B cell (primary cell): Measurements from ENCODE around the gene RTN4. TPM values are rescaled to one million over a fixed set of nuclear protein-coding genes. Genes with fewer than 3 reads are reported as not detected.

Experiments used
- ATAC-seq: fragments of 200-7000 bp; cut with Tn5 transposase; one replicate; pipeline ENCODE4 v1.10.0; 2021; ENCODE audit warnings: low read depth, mild to moderate bottlenecking, moderate number of reproducible peaks, moderate library complexity
- CTCF ChIA-PET: fragments of 350-600 bp; sonication (Branson Sonifier 250); formaldehyde crosslinking; loops from one replicate; lab custom pipeline; 2021; ENCODE audit warnings: antibody characterized with exemption, inconsistent platforms; lab: Charles Lee
- POLR2A ChIA-PET: fragments of 350-600 bp; sonication (Branson Sonifier 250); formaldehyde crosslinking; loops from one replicate; lab custom pipeline; 2021; ENCODE audit warnings: antibody characterized with exemption; lab: Charles Lee
- DNase-seq: peaks from one replicate; pipeline ENCODE4 v3.0.0; 2013
- H2AFZ ChIP-seq: 2 replicates; pipeline ENCODE4 v1.6.1; 2012; ENCODE audit warnings: mild to moderate bottlenecking, low read depth, low read length; ENCODE audit not compliant: insufficient read depth, poor library complexity, severe bottlenecking
- H3K27ac ChIP-seq, 2 donors: 1 replicate in 1 of 2; 2 replicates in 1 of 2; pipeline ENCODE4 v1.5.1; 2012 to 2013; ENCODE audit warnings: low read length in 2 of 2, mild to moderate bottlenecking in 2 of 2, moderate library complexity in 1 of 2
- H3K27me3 ChIP-seq, 4 experiments: fragments of 200-600 bp in 1 of 4; sonication (generic) in 1 of 4; replicated peaks in 1 of 4; 1 replicate in 2 of 4; 2 replicates in 2 of 4; pipeline versions ENCODE4 v1.6.1 to v1.7.0; 2013 to 2016; ENCODE audit warnings: low read length in 3 of 4, mild to moderate bottlenecking in 2 of 4, mixed read lengths in 1 of 4, moderate library complexity in 1 of 4; ENCODE audit not compliant: insufficient read depth in 4 of 4, control insufficient read depth in 3 of 4; ENCODE audit errors: control extremely low read depth in 1 of 4
- H3K36me3 ChIP-seq, 2 experiments: replicated peaks in 1 of 2; 1 replicate in 1 of 2; 2 replicates in 1 of 2; pipeline versions ENCODE4 v1.6.1 to v1.7.1; 2013; ENCODE audit warnings: low read length in 1 of 2; ENCODE audit not compliant: insufficient read depth in 2 of 2, control insufficient read depth in 1 of 2; ENCODE audit errors: control extremely low read depth in 1 of 2, extremely low read depth in 1 of 2
- H3K4me1 ChIP-seq, 2 donors: fragments of 200-600 bp in 1 of 2; sonication (generic) in 1 of 2; 1 replicate in 1 of 2; 2 replicates in 1 of 2; pipeline versions ENCODE4 v1.5.1 to v1.6.1; 2013 to 2017; ENCODE audit warnings: low read length in 2 of 2; ENCODE audit not compliant: control insufficient read depth in 2 of 2, insufficient read depth in 2 of 2
- H3K4me2 ChIP-seq: replicated peaks from 2 replicates; pipeline ENCODE3; 2012; ENCODE audit warnings: mild to moderate bottlenecking, low read depth, low read length; ENCODE audit not compliant: poor library complexity, severe bottlenecking
- H3K4me3 ChIP-seq, 5 experiments: fragments of 200-600 bp in 1 of 5; sonication (generic) in 1 of 5; 1 replicate in 3 of 5; 2 replicates in 2 of 5; pipeline versions ENCODE4 v1.5.1 to v1.7.0; 2011 to 2016; ENCODE audit warnings: low read length in 4 of 5, mild to moderate bottlenecking in 4 of 5, low read depth in 2 of 5, control low read depth in 1 of 5, moderate library complexity in 1 of 5; ENCODE audit not compliant: insufficient read depth in 1 of 5; ENCODE audit errors: control extremely low read depth in 1 of 5, extremely low read depth in 1 of 5
- H3K79me2 ChIP-seq: fragments of 200-600 bp; sonication (generic); one replicate; pipeline ENCODE4 v1.6.0; 2016; ENCODE audit warnings: low read length; ENCODE audit not compliant: control insufficient read depth, insufficient read depth
- H3K9ac ChIP-seq: fragments of 200-600 bp; sonication (generic); 2 replicates; pipeline ENCODE4 v1.6.1; 2017; ENCODE audit warnings: mild to moderate bottlenecking, low read length, moderate library complexity
- H3K9me3 ChIP-seq, 3 donors: one replicate each; pipeline versions ENCODE4 v1.6.1 to v1.7.1; 2013; ENCODE audit warnings: low read length in 2 of 3; ENCODE audit not compliant: control insufficient read depth in 2 of 3, insufficient read depth in 1 of 3; ENCODE audit errors: control extremely low read depth in 1 of 3
- H4K20me1 ChIP-seq: 2 replicates; pipeline ENCODE4 v1.6.0; 2012; ENCODE audit warnings: mild to moderate bottlenecking, low read length; ENCODE audit not compliant: insufficient read depth, control insufficient read depth, poor library complexity, severe bottlenecking
- H3K27ac Mint-ChIP-seq: one replicate; pipeline ENCODE4 v1.8.0; 2021; ENCODE audit warnings: mixed read lengths
- H3K27me3 Mint-ChIP-seq: one replicate; pipeline ENCODE4 v1.8.0; 2021; ENCODE audit warnings: mixed read lengths
- H3K4me1 Mint-ChIP-seq: one replicate; pipeline ENCODE4 v1.8.0; 2021; ENCODE audit warnings: mixed read lengths
- H3K4me3 Mint-ChIP-seq: one replicate; pipeline ENCODE4 v1.8.0; 2021; ENCODE audit warnings: mixed read lengths
- H3K9me3 Mint-ChIP-seq: one replicate; pipeline ENCODE4 v1.8.0; 2022; ENCODE audit warnings: mixed read lengths; ENCODE audit not compliant: insufficient read depth
- CTCF ChIP-seq: fragments of 200-600 bp; IDR thresholded peaks from one replicate; pipeline ENCODE4 v1.8.0; 2022; ENCODE audit warnings: antibody characterized with exemption, mild to moderate bottlenecking
- EZH2 ChIP-seq: IDR thresholded peaks from 2 replicates; pipeline ENCODE4 v1.6.1; 2012; ENCODE audit warnings: borderline replicate concordance, low read depth, mild to moderate bottlenecking, moderate library complexity, low read length; ENCODE audit not compliant: insufficient read depth, poor library complexity, severe bottlenecking
- WGBS: methylation state at CpG from one replicate; pipeline ENCODE4 v1.1.5; 2013; ENCODE audit warnings: missing lambda C conversion rate; ENCODE audit not compliant: insufficient coverage; 5-methylcytosine and 5-hydroxymethylcytosine counted together
- intact Hi-C: fragments of 100-400 bp; cut with micrococcal nuclease; formaldehyde crosslinking; loops from one replicate; pipeline ENCODE4 v1.10.0; 2022
- polyA plus RNA-seq: library from polyadenylated mRNA; depleted of rRNA; stranded (reverse); fragments of >200 nt; gene quantifications from 2 replicates; pipeline ENCODE4 v1.2.3, GENCODE V29; 2012
- total RNA-seq, 2 donors: library from RNA; stranded (reverse); fragments of 120-200 nt in 1 of 2; gene quantifications; 1 replicate in 1 of 2; 2 replicates in 1 of 2; pipeline versions ENCODE4 v1.2.3 to v1.2.4, GENCODE V29; 2013 to 2022

The RTN4 gene
- total and polyA plus RNA-seq, 2 donors (not counting 1 experiment from before 2014, with no cell fraction given), result 30.8 to 65.9 TPM

- Histone ChIP-seq H3K27me3 (no peaks in the 10 kb centered on the region), H4K20me1 (no peaks in the 10 kb centered on the region), H3K27ac (no peak overlapping the region), H3K4me1 (no peaks in the 10 kb centered on the region), H2AFZ (no peak overlapping the region), H3K9ac (no peak overlapping the region), H3K79me2 (no peaks in the 10 kb centered on the region), H3K4me3 (no peak overlapping the region), H3K36me3 (no peaks in the 10 kb centered on the region), H3K4me2 (no peak overlapping the region), H3K9me3 (no peaks in the 10 kb centered on the region)
- ChIA-PET POLR2A (interaction anchor here (0.7 kb wide), 1 partner anchor 43 kb away, joined by 3 read pairs; no protein-coding TSS in a partner anchor), CTCF (interaction anchor here (0.7 kb wide), 1 partner anchor 79 kb away, joined by 3 read pairs; no protein-coding TSS in a partner anchor)
- DNase-seq (no peak), ATAC-seq (no peak)
- WGBS, result 100% methylated on average over 1 of the region's 1 CpG
- H3K27me3 Mint-ChIP-seq, result no peaks in the 10 kb centered on the region
- H3K4me1 Mint-ChIP-seq, result no peaks in the 10 kb centered on the region
- no peaks in the 10 kb centered on the region for H3K9me3 Mint-ChIP-seq
- H3K27ac Mint-ChIP-seq, result no peak overlapping the region
- TF ChIP-seq EZH2, result no peak
- no peak for TF ChIP-seq CTCF
- H3K4me3 Mint-ChIP-seq, result no peak overlapping the region
- intact Hi-C loops, result no loop called here
Measured at GRCh38 chr2:55097082-55097460, 46.8 kb upstream of the RTN4 start.

- no peak overlapping the region for H3K9ac ChIP-seq
- no peaks in the 10 kb centered on the region for H3K27me3 Mint-ChIP-seq
- H3K27me3 ChIP-seq, result no peaks in the 10 kb centered on the region
- no peaks in the 10 kb centered on the region for H3K9me3 Mint-ChIP-seq
- H3K27ac Mint-ChIP-seq, result no peak overlapping the region
- DNase-seq (no peak), ATAC-seq (no peak)
- H4K20me1 ChIP-seq, result no peaks in the 10 kb centered on the region
- no peak overlapping the region for H3K27ac ChIP-seq
- H2AFZ ChIP-seq, result no peak overlapping the region
- WGBS, result 100% methylated on average over 2 of the region's 3 CpGs
- H3K4me3 Mint-ChIP-seq, result no peak overlapping the region
- POLR2A ChIA-PET, result no interaction called here
- no peaks in the 10 kb centered on the region for H3K9me3 ChIP-seq
- no peaks in the 10 kb centered on the region for H3K4me1 Mint-ChIP-seq
- TF ChIP-seq EZH2, result no peak
- H3K36me3 ChIP-seq, result no peaks in the 10 kb centered on the region
- H3K4me1 ChIP-seq, result no peaks in the 10 kb centered on the region
- no peak overlapping the region for H3K4me2 ChIP-seq
- CTCF ChIA-PET, result no interaction called here
- H3K4me3 ChIP-seq, result no peak overlapping the region
- H3K79me2 ChIP-seq, result no peaks in the 10 kb centered on the region
- intact Hi-C loops, result no loop called here
Measured at GRCh38 chr2:55096586-55096985, 46.3 kb upstream of the RTN4 start.
